BJ (cell line): Measurements from ENCODE around the gene MYL7. TPM values are rescaled to one million over a fixed set of nuclear protein-coding genes. Genes with fewer than 3 reads are reported as not detected.
A peak's percentile ranks its signal among the peaks of the same experiment; 100 is the strongest.

Experiments
- CTCF ChIA-PET: fragments of 350-600 bp; formaldehyde crosslinking; extraction: SDS; loops from one replicate; lab custom pipeline; 2021; ENCODE audit warnings: antibody characterized with exemption, inconsistent platforms; lab: Yijun Ruan, JAX
- POLR2A ChIA-PET: fragments of 300-600 bp; sonication (Branson Sonifier 250); formaldehyde crosslinking; extraction: SDS; loops from one replicate; lab custom pipeline; 2021; ENCODE audit warnings: antibody characterized with exemption; lab: Charles Lee
- DNase-seq: peaks from one replicate; pipeline ENCODE4 v3.0.0-alpha.2; 2011; ENCODE audit warnings: low read depth
- H3K27me3 ChIP-seq: 2 replicates; pipeline ENCODE4 v1.6.0; 2011; ENCODE audit warnings: low read length; ENCODE audit not compliant: control insufficient read depth, insufficient read depth
- H3K36me3 ChIP-seq: 2 replicates; pipeline ENCODE4 v1.5.1; 2011; ENCODE audit warnings: low read length; ENCODE audit not compliant: control insufficient read depth, insufficient read depth
- H3K4me3 ChIP-seq: 2 replicates; pipeline ENCODE4 v1.5.1; 2011; ENCODE audit warnings: low read depth, mild to moderate bottlenecking, control low read depth, low read length
- CTCF ChIP-seq: IDR thresholded peaks from 2 replicates; pipeline ENCODE4 v1.5.1; 2011; ENCODE audit warnings: low read depth, mild to moderate bottlenecking, control low read depth, inconsistent platforms, low read length, moderate library complexity; ENCODE audit not compliant: insufficient read depth
- polyA plus RNA-seq: library from polyadenylated mRNA; depleted of rRNA; stranded (reverse); fragments of >200 nt; gene quantifications from 2 replicates; pipeline ENCODE4 v1.2.3, GENCODE V29; 2011

Gene MYL7
- polyA plus RNA-seq, 1 experiment = 0.26 TPM

DNA sequence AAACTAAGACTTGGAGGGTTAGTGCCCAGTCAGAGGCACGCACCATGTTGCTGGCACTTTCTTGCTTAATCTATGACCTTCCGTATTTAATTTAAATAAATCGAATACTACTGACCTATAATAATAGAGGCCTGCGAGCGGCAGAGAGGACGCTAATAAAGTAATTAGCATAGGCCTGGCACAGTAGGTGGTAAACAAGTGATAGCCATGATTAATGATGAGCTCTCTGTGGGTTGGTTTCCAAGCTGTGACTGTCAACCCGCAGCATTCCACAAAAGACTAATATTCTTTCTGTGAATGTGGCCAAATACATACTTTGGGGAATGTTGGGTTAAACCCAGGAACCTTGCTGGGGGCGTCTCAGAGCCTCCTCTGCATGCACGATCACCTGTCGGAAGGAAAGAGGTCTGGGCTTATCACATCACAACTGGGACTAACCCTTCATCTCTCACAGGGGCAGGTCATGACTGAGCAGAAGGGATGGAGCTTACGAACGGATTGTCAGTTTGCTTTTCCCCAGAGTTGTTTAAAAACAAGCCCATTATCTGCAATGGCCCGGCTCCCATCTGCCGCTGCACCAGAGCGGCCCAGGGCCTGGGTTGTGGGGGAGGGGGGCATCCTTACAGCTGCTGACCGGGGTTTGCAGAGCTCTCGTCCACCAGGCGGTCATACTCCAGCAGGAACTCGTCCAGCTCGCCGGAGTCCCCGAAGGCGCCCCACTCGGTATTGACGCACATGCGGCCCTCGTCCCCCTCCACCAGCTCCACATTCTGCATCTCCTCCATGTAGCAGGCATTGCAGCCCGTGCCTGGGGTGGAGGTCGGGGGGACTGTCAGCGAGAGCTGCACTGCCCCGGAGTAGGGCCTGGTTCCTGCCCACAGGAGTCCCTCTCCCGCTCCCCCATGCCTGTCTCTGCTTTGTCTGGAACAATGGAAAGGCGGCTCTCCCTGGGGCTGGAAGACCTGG lies 6.2 kb upstream of the MYL7 start:
- POLR2A ChIA-PET = interaction anchor here (1.0 kb wide), 1 partner anchor 16 kb away, joined by 4 read pairs; no protein-coding TSS in a partner anchor
- Histone ChIP-seq H3K4me3 (no peak overlapping the region), H3K27me3 (peaks cover 4% of the 10 kb centered on the region), H3K36me3 (no peaks in the 10 kb centered on the region)
- DNase-seq = no peak
- CTCF ChIA-PET = interaction anchor here (0.8 to 3.1 kb wide), 4 partner anchors 15 to 75 kb away, joined by 3 to 11 read pairs (median 4); no protein-coding TSS in a partner anchor
- TF ChIP-seq CTCF = no peak

DNA sequence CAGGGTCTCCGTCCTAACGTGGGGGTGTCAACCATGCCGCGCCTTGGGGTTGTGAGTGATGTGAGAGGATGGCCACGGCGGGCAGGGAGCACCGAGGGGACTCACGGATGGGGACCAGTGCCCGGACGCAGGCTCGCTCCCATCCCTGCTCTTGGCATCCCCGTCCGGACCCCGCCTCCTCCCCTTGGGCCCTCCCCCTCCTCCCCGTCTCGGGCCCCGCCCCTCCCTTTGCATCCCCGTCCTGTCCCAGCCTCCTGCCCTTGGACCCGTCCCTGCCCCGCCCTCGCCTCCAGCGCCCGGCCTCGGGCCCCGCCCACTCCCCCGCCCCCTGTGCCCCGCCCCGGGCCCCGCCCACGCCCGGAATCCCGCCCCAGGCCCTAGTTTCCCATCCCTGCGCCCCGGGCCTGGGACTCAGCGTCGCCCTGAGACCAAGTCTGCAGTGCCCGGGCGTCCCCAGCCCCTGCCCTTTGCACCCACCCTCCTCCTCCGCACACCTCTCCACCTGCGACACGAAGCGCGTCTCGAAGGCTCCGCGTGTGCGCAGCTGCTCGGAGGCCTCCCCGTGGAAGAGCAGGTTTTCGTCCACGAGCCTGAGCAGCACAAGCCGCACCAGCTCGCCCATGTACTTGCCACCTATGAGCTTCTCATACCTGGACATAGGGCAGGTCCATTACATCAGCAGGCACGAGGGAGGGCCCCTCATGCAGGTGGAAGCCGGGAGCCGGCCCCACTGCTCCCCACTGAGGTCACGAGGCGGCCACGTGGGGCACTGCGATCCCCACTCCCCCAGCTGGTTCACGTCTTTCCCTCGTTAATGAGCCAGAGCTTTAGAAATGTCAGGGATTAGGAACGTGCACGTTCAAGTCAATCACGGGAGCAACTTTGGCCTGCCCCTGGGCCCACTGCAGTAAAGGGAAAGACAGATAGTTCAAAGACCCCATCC lies 5.1 kb upstream of the MYL7 start:
- ChIA-PET POLR2A (interaction anchor here (0.6 to 1.0 kb wide), 2 partner anchors 17 to 323 kb away, joined by 3 to 4 read pairs; no protein-coding TSS in a partner anchor), CTCF (interaction anchor here (1.0 to 3.1 kb wide), 4 partner anchors 9 to 74 kb away, joined by 3 to 11 read pairs (median 4); no protein-coding TSS in a partner anchor)
- peaks cover 4% of the 10 kb centered on the region for H3K27me3 ChIP-seq
- no peak for TF ChIP-seq CTCF
- peak overlapping the region; percentile 25 for H3K4me3 ChIP-seq
- no peaks in the 10 kb centered on the region for H3K36me3 ChIP-seq
- no peak for DNase-seq

- DNase-seq = no peak
- Histone ChIP-seq H3K36me3 (no peaks in the 10 kb centered on the region), H3K27me3 (peaks cover 4% of the 10 kb centered on the region), H3K4me3 (peak overlapping the region; percentile 25)
- no peak for TF ChIP-seq CTCF
- POLR2A ChIA-PET = no interaction called here
- CTCF ChIA-PET = no interaction called here
Measured at GRCh38 chr7:44145479-44145968, 4.4 kb upstream of the MYL7 start.

GRCh38 chr7:44144968-44145478 lies 3.9 kb upstream of the MYL7 start:
- CTCF ChIA-PET = no interaction called here
- no peak for DNase-seq
- no peak for TF ChIP-seq CTCF
- Histone ChIP-seq H3K27me3 (peaks cover 4% of the 10 kb centered on the region), H3K36me3 (no peaks in the 10 kb centered on the region), H3K4me3 (no peak overlapping the region)
- POLR2A ChIA-PET = no interaction called here
